Spleen (tissue), 11 donors: Measurements from ENCODE around the gene NUDT19. TPM values are rescaled to one million over a fixed set of nuclear protein-coding genes. Genes with fewer than 3 reads are reported as not detected.

Source experiments
- DNase-seq: peaks from one replicate; pipeline ENCODE4 v3.0.0-alpha.2; 2020
- H3K27ac ChIP-seq, 8 donors: fragments of 200-600 bp; sonication (generic) in 7 of 8; 1 replicate in 4 of 8; 2 replicates in 4 of 8; pipeline versions ENCODE4 v1.5.0 to v1.8.0; 2016 to 2021; ENCODE audit warnings: inconsistent platforms in 4 of 8, mild to moderate bottlenecking in 4 of 8, moderate library complexity in 1 of 8
- H3K27me3 ChIP-seq, 7 donors: fragments of 200-600 bp; sonication (generic) in 6 of 7; replicated peaks in 1 of 7; 1 replicate in 4 of 7; 2 replicates in 3 of 7; pipeline versions ENCODE4 v1.5.0 to v1.8.0; 2016 to 2021; ENCODE audit warnings: inconsistent platforms in 3 of 7, mild to moderate bottlenecking in 1 of 7
- H3K36me3 ChIP-seq, 6 donors: fragments of 200-600 bp; sonication (generic) in 5 of 6; 1 replicate in 4 of 6; 2 replicates in 2 of 6; pipeline versions ENCODE4 v1.5.0 to v1.8.0; 2016 to 2021; ENCODE audit warnings: inconsistent platforms in 2 of 6
- H3K4me1 ChIP-seq, 6 donors: fragments of 200-600 bp; sonication (generic) in 5 of 6; 1 replicate in 3 of 6; 2 replicates in 3 of 6; pipeline versions ENCODE4 v1.5.0 to v1.8.0; 2016 to 2021; ENCODE audit warnings: inconsistent platforms in 3 of 6
- H3K4me3 ChIP-seq, 8 donors: fragments of 200-600 bp; sonication (generic) in 7 of 8; 1 replicate in 4 of 8; 2 replicates in 4 of 8; pipeline versions ENCODE4 v1.5.0 to v1.8.0; 2016 to 2021; ENCODE audit warnings: inconsistent platforms in 4 of 8, mild to moderate bottlenecking in 4 of 8, moderate library complexity in 2 of 8
- H3K9me3 ChIP-seq, 8 donors: fragments of 200-600 bp; sonication (generic) in 7 of 8; 1 replicate in 4 of 8; 2 replicates in 4 of 8; pipeline versions ENCODE4 v1.5.0 to v1.8.0; 2016 to 2021; ENCODE audit warnings: inconsistent platforms in 4 of 8
- CTCF ChIP-seq, 11 experiments: fragments of 200-600 bp in 7 of 11; fragments of 450-650 bp in 4 of 11; sonication (generic) in 4 of 11; IDR thresholded peaks in 8 of 11; conservative IDR thresholded peaks in 3 of 11; 1 replicate in 7 of 11; 2 replicates in 4 of 11; pipeline versions ENCODE4 v1.4.0 to v1.8.0; 2016 to 2021; ENCODE audit warnings: antibody characterized with exemption in 11 of 11, inconsistent platforms in 4 of 11, mild to moderate bottlenecking in 1 of 11
- POLR2A ChIP-seq, 3 donors: fragments of 450-650 bp; IDR thresholded peaks; one replicate each; pipeline ENCODE4 v1.5.1; 2017; ENCODE audit warnings: antibody characterized with exemption in 3 of 3, mild to moderate bottlenecking in 1 of 3
- POLR2AphosphoS5 ChIP-seq, 3 donors: sonication (generic); formaldehyde crosslinking; IDR thresholded peaks; one replicate each; pipeline ENCODE4 v1.5.1; 2017; ENCODE audit warnings: antibody characterized with exemption in 3 of 3
- WGBS, 5 donors: extraction: QIAGEN DNeasy Blood & Tissue Kit in 3 of 5; methylation state at CpG; one replicate each; pipeline versions ENCODE4 v1.1.5 to v1.1.7; 2013 to 2018; 5-methylcytosine and 5-hydroxymethylcytosine counted together
- intact Hi-C: fragments of 100-400 bp; cut with DNase I; formaldehyde crosslinking; loops from one replicate; pipeline ENCODE4 v1.15.0; 2023; ENCODE audit warnings: low total_unique reads
- polyA plus RNA-seq, 3 donors: library from polyadenylated mRNA; stranded (reverse); fragments of 200-250 nt; gene quantifications; one replicate each; pipeline ENCODE4 v1.2.1, GENCODE V29; 2013
- total RNA-seq, 7 donors: library from RNA; depleted of rRNA in 3 of 7; stranded (reverse); fragments of >200 nt in 3 of 7; fragmentation: NEBNext Ultra II Directional in 4 of 7; extraction: Animal tissue kit (Norgen Biotek cat#: 25700) in 4 of 7; gene quantifications; one replicate each; pipeline versions ENCODE4 v1.1.0 to v1.2.1, GENCODE V29; 2016 to 2021
- donor health status: healthy with polysubstance abuse.
- donor health status: DM: no; HTN: no; CAD: no; lungs with moderate emphysema.
- donor health status: DM: no; HTN: no; CAD: no.
- donor health status: Bipolar disorder and iron deficiency.
- donor health status: healthy.
- donor health status: DM: no; HTN: no; CAD: no.
- donor health status: DM: yes; HTN: yes; CAD: no.

The NUDT19 gene
- total and polyA plus RNA-seq, 10 donors = 4.9 to 18.4 (median 11.0) TPM

- TF ChIP-seq CTCF (IDR thresholded peaks at IDR 0.05 in 8 of 11, conservative IDR thresholded peaks at IDR 0.05 in 3 of 11) (no peak), POLR2A (IDR thresholded peaks at IDR 0.05) (no peak), POLR2AphosphoS5 (IDR thresholded peaks at IDR 0.05) (no peak)
- H3K9me3 ChIP-seq = no peaks in the 10 kb centered on the region
- peaks cover 18 to 80% (median 48%) of the 10 kb centered on the region in 6 donors for H3K4me1 ChIP-seq
- H3K27ac ChIP-seq = no peak overlapping the region
- intact Hi-C loops = loop anchor here (10.0 kb wide), 1 partner anchor 78 kb away; no protein-coding TSS in a partner anchor
- H3K4me3 ChIP-seq = no peak overlapping the region
- no peak for DNase-seq
- 66 to 97% (median 74%) methylated on average over 3 of the region's 3 CpGs for WGBS, 5 donors
- peaks cover 0 to 5% (median 0%) of the 10 kb centered on the region in 6 donors for H3K36me3 ChIP-seq
- H3K27me3 ChIP-seq = peaks cover 0 to 24% (median 20%) of the 10 kb centered on the region in 7 donors
These were observed 18.8 kb upstream of the NUDT19 start for GRCh38 chr19:32672841-32673240.

GRCh38 chr19:32673573-32673972 lies 18.0 kb upstream of the NUDT19 start:
- TF ChIP-seq POLR2A (IDR thresholded peaks at IDR 0.05) = no peak
- TF ChIP-seq CTCF (IDR thresholded peaks at IDR 0.05 in 8 of 11, conservative IDR thresholded peaks at IDR 0.05 in 3 of 11) = no peak
- no peak for TF ChIP-seq POLR2AphosphoS5 (IDR thresholded peaks at IDR 0.05)
- peaks cover 18 to 80% (median 48%) of the 10 kb centered on the region in 6 donors for H3K4me1 ChIP-seq

GRCh38 chr19:32674153-32674930 lies 17.3 kb upstream of the NUDT19 start:
- intact Hi-C loops = loop anchor here (10.0 kb wide), 1 partner anchor 80 kb away; no protein-coding TSS in a partner anchor
- H3K4me3 ChIP-seq = peak overlapping the region; percentile 87 to 99 (median 96)
- no peak for TF ChIP-seq CTCF (IDR thresholded peaks at IDR 0.05 in 8 of 11, conservative IDR thresholded peaks at IDR 0.05 in 3 of 11)
- no peak for TF ChIP-seq POLR2AphosphoS5 (IDR thresholded peaks at IDR 0.05)
- no peak for TF ChIP-seq POLR2A (IDR thresholded peaks at IDR 0.05)
- H3K27me3 ChIP-seq = peaks cover 0 to 39% (median 21%) of the 10 kb centered on the region in 7 donors
- peak; percentile 81 for DNase-seq
- peak overlapping the region; percentile 76 to 94 (median 88) for H3K27ac ChIP-seq
- H3K4me1 ChIP-seq = peaks cover 18 to 73% (median 48%) of the 10 kb centered on the region in 6 donors
- H3K9me3 ChIP-seq = no peaks in the 10 kb centered on the region
- peaks cover 0 to 3% (median 0%) of the 10 kb centered on the region in 6 donors for H3K36me3 ChIP-seq
- 2 to 3% (median 3%) methylated on average over 16 to 67 of the region's 67 CpGs for WGBS, 5 donors

More at GRCh38 chr19:32673573-32673972, 18.0 kb upstream of the NUDT19 start:
- no peak overlapping the region for H3K27ac ChIP-seq
- intact Hi-C loops = loop anchor here (10.0 kb wide), 1 partner anchor 79 kb away; no protein-coding TSS in a partner anchor
- DNase-seq = no peak
- WGBS, 5 donors = 86 to 94% (median 88%) methylated on average over 10 of the region's 10 CpGs
- H3K36me3 ChIP-seq = peaks cover 0 to 4% (median 0%) of the 10 kb centered on the region in 6 donors
- H3K9me3 ChIP-seq = no peaks in the 10 kb centered on the region
- H3K27me3 ChIP-seq = peaks cover 0 to 31% (median 21%) of the 10 kb centered on the region in 7 donors
- H3K4me3 ChIP-seq = peak overlapping the region in 2 of 8 donors; percentile 92 to 99
